GM12878 (cell line): ENCODE measurements around the gene ERVW-1. TPM values are rescaled to one million over a fixed set of nuclear protein-coding genes. Genes with fewer than 3 reads are reported as not detected.

Experiments
- ASH2L ChIP-seq: fragments of 300-600, 200-600 bp; sonication (generic); IDR thresholded peaks from 2 replicates; pipeline ENCODE4 v1.6.1; 2017; ENCODE audit warnings: low read depth, mild to moderate bottlenecking, borderline replicate concordance
- ATF3 ChIP-seq: IDR thresholded peaks from 2 replicates; pipeline ENCODE4 v1.6.1; 2011; ENCODE audit warnings: low read depth, mild to moderate bottlenecking, low read length, moderate library complexity, borderline replicate concordance; ENCODE audit errors: extremely low read depth
- EED ChIP-seq: sonication (generic); IDR thresholded peaks from 2 replicates; pipeline ENCODE4 v1.6.1; 2016; ENCODE audit warnings: antibody characterized with exemption, low read depth
- EGR1 ChIP-seq, 2 experiments: IDR thresholded peaks; 1 replicate in 1 of 2; 2 replicates in 1 of 2; pipeline ENCODE4 v1.6.1; 2011 to 2012; ENCODE audit warnings: low read depth in 2 of 2, low read length in 2 of 2, borderline replicate concordance in 1 of 2, mild to moderate bottlenecking in 1 of 2, moderate library complexity in 1 of 2
- FOXM1 ChIP-seq: IDR thresholded peaks from 2 replicates; pipeline ENCODE4 v1.6.1; 2012; ENCODE audit warnings: low read depth, mild to moderate bottlenecking, inconsistent platforms, low read length, moderate library complexity
- HCFC1 ChIP-seq: fragments of 150-350 bp; IDR thresholded peaks from 2 replicates; pipeline ENCODE4 v1.6.1; 2014; ENCODE audit warnings: low read length
- IKZF1 ChIP-seq: fragments of 450-650 bp; conservative IDR thresholded peaks from 2 replicates; pipeline ENCODE4 v1.6.1; 2017; ENCODE audit warnings: antibody characterized with exemption, mild to moderate bottlenecking
- IRF3 ChIP-seq: fragments of 450-650 bp; IDR thresholded peaks from 2 replicates; pipeline ENCODE4 v1.6.1; 2014; ENCODE audit warnings: mild to moderate bottlenecking
- KDM1A ChIP-seq: fragments of 200-600 bp; sonication (generic); IDR thresholded peaks from 2 replicates; pipeline ENCODE4 v1.6.1; 2016; ENCODE audit warnings: borderline replicate concordance
- MXI1 ChIP-seq: fragments of 150-350 bp; IDR thresholded peaks from 2 replicates; pipeline ENCODE4 v1.6.1; 2011; ENCODE audit warnings: low read depth, mild to moderate bottlenecking, inconsistent platforms, low read length, improper control_type of control experiment
- NBN ChIP-seq: fragments of 450-650 bp; IDR thresholded peaks from 2 replicates; pipeline ENCODE4 v1.6.1; 2016
- NFXL1 ChIP-seq: fragments of 450-650 bp; IDR thresholded peaks from 2 replicates; pipeline ENCODE4 v1.6.1; 2017; ENCODE audit warnings: antibody characterized with exemption, mild to moderate bottlenecking, borderline replicate concordance
- NFYA ChIP-seq: IDR thresholded peaks from 2 replicates; pipeline ENCODE4 v1.6.1; 2011; ENCODE audit warnings: low read depth, mild to moderate bottlenecking, low read length, improper control_type of control experiment, borderline replicate concordance
- PAX5 ChIP-seq: IDR thresholded peaks from 2 replicates; pipeline ENCODE4 v1.6.1; 2011; ENCODE audit warnings: low read depth, low read length, borderline replicate concordance
- POLR2AphosphoS2 ChIP-seq: IDR thresholded peaks from 2 replicates; pipeline ENCODE4 v1.6.1; 2011; ENCODE audit warnings: low read depth, mild to moderate bottlenecking, low read length, improper control_type of control experiment, moderate library complexity
- POLR2AphosphoS5 ChIP-seq: IDR thresholded peaks from 2 replicates; pipeline ENCODE4 v1.6.1; 2011; ENCODE audit warnings: mild to moderate bottlenecking, low read length, inconsistent platforms
- RFX5 ChIP-seq: IDR thresholded peaks from 2 replicates; pipeline ENCODE4 v1.6.1; 2011; ENCODE audit warnings: low read depth, low read length, improper control_type of control experiment
- SIX5 ChIP-seq: IDR thresholded peaks from 2 replicates; pipeline ENCODE4 v1.6.1; 2011; ENCODE audit warnings: mild to moderate bottlenecking, low read depth, low read length, moderate library complexity; ENCODE audit not compliant: severe bottlenecking
- SP1 ChIP-seq: IDR thresholded peaks from one replicate; pipeline ENCODE4 v1.6.1; 2011; ENCODE audit warnings: low read depth, low read length
- SPI1 ChIP-seq: IDR thresholded peaks from 2 replicates; pipeline ENCODE4 v1.6.1; 2011; ENCODE audit warnings: low read depth, mild to moderate bottlenecking, low read length, moderate library complexity, borderline replicate concordance; ENCODE audit not compliant: insufficient read depth
- SREBF2 ChIP-seq: IDR thresholded peaks from 2 replicates; pipeline ENCODE4 v1.6.1; 2012; ENCODE audit warnings: mild to moderate bottlenecking, low read length
- STAT1 ChIP-seq: fragments of 450-650 bp; conservative IDR thresholded peaks from 2 replicates; pipeline ENCODE4 v1.6.1; 2014; ENCODE audit warnings: antibody characterized with exemption, mild to moderate bottlenecking
- TCF7 ChIP-seq: IDR thresholded peaks from 2 replicates; pipeline ENCODE4 v1.6.1; 2014; ENCODE audit warnings: antibody characterized with exemption, borderline replicate concordance
- ZSCAN29 ChIP-seq: fragments of 450-650 bp; IDR thresholded peaks from 2 replicates; pipeline ENCODE4 v1.6.1; 2017; ENCODE audit warnings: mild to moderate bottlenecking, moderate library complexity
- polyA plus RNA-seq, 11 experiments: library from polyadenylated mRNA; depleted of rRNA in 4 of 11; unstranded in 6 of 11; stranded (reverse) in 5 of 11; fragments of >200 nt; fragmentation: Nextera tagmentation in 4 of 11; fragmentation: Illumina TruSeq in 1 of 11; extraction: Ambion mirVana in 4 of 11; extraction: Trizol in 1 of 11; gene quantifications; 1 replicate in 1 of 11; 2 replicates in 10 of 11; pipeline versions ENCODE4 v1.2.1 to v1.2.3, GENCODE V29; 2011 to 2016; ENCODE audit warnings: inconsistent platforms in 2 of 11, missing spikeins in 2 of 11, low read depth in 1 of 11
- total RNA-seq, 4 experiments: library from RNA; depleted of rRNA in 3 of 4; stranded (reverse); fragments of >200 nt in 3 of 4; fragmentation: Illumina TruSeq in 1 of 4; extraction: Trizol in 1 of 4; gene quantifications; 2 replicates each; pipeline versions ENCODE4 v1.2.1 to v1.2.3, GENCODE V29; 2013 to 2021
- TF ChIP-seq, protein P1 (sequence below): fragments of 150-350 bp; IDR thresholded peaks from 2 replicates; pipeline ENCODE4 v1.6.1; 2016; ENCODE audit warnings: low read depth, low read length
- TF ChIP-seq, protein P2 (sequence below): IDR thresholded peaks from 2 replicates; pipeline ENCODE4 v1.6.1; 2011; ENCODE audit warnings: low read depth, low read length, improper control_type of control experiment, borderline replicate concordance

Gene ERVW-1
- total and polyA plus RNA-seq, 10 of the 15 experiments (the other 5 are each of a cell fraction or from before 2014, with no cell fraction given), result 0.05 TPM; not detected in 9

DNA sequence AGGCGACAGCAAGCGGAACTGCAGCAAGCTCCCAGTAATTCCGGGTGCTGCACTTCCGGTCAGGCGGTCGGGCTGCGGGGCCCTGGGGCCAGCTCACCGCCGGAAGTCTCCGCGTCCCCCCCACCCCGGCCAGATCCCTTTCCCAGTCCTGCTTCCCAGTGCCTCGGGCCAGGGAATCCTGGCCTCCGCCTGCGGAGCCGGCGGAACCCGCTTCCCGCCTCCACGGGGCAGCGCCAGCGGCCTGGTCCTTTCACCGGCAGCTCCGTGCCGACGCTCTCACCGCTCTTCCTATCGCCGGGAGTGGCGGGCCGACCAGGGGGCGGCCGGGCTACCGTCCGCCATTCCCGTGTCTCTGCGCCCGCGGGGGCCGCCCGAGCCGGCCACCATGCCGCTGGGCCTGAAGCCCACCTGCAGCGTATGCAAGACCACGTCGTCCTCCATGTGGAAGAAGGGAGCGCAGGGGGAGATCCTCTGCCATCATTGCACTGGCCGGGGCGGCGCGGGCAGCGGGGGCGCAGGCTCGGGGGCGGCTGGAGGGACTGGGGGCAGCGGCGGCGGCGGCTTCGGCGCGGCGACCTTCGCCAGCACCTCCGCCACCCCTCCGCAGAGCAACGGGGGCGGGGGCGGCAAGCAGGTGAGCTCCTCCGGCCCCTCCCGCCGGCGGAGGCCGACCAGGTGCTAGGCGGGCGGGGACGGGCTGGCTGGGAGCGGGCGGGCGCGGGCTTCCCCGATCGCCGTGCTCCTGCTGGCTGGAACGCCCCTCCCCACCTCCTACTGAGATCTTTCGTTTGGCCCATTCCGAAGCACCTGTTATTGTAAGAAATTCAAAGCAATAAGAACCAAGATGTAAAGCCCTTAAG is 30.2 kb downstream of the ERVW-1 start, which contains the start of gene GATAD1 (continued):
- TF ChIP-seq STAT1, result 0 out of 2 replicates have a peak, but pooled peaks have one; percentile 20
- 0 out of 2 replicates have a peak, but pooled peaks have one; percentile 47 for TF ChIP-seq SREBF2
- TF ChIP-seq IKZF1, result peak; percentile 97
- no peak for TF ChIP-seq NFXL1
- TF ChIP-seq, protein P1, sequence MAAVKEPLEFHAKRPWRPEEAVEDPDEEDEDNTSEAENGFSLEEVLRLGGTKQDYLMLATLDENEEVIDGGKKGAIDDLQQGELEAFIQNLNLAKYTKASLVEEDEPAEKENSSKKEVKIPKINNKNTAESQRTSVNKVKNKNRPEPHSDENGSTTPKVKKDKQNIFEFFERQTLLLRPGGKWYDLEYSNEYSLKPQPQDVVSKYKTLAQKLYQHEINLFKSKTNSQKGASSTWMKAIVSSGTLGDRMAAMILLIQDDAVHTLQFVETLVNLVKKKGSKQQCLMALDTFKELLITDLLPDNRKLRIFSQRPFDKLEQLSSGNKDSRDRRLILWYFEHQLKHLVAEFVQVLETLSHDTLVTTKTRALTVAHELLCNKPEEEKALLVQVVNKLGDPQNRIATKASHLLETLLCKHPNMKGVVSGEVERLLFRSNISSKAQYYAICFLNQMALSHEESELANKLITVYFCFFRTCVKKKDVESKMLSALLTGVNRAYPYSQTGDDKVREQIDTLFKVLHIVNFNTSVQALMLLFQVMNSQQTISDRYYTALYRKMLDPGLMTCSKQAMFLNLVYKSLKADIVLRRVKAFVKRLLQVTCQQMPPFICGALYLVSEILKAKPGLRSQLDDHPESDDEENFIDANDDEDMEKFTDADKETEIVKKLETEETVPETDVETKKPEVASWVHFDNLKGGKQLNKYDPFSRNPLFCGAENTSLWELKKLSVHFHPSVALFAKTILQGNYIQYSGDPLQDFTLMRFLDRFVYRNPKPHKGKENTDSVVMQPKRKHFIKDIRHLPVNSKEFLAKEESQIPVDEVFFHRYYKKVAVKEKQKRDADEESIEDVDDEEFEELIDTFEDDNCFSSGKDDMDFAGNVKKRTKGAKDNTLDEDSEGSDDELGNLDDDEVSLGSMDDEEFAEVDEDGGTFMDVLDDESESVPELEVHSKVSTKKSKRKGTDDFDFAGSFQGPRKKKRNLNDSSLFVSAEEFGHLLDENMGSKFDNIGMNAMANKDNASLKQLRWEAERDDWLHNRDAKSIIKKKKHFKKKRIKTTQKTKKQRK, result no peak
- TF ChIP-seq, protein P2, sequence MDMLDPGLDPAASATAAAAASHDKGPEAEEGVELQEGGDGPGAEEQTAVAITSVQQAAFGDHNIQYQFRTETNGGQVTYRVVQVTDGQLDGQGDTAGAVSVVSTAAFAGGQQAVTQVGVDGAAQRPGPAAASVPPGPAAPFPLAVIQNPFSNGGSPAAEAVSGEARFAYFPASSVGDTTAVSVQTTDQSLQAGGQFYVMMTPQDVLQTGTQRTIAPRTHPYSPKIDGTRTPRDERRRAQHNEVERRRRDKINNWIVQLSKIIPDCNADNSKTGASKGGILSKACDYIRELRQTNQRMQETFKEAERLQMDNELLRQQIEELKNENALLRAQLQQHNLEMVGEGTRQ, result peak; percentile 13; the same call in 1 of the 2 replicates
- no peak for TF ChIP-seq NFYA
- TF ChIP-seq SIX5, result no peak
- TF ChIP-seq TCF7, result no peak
- TF ChIP-seq EED, result peak; percentile 74
- peak; percentile 58; the same call in 1 of the 2 replicates for TF ChIP-seq SPI1
- peak in 1 of 2 experiments; percentile 58; a peak in 1 of 3 replicates for TF ChIP-seq EGR1 (IDR thresholded peaks at IDR 0.05; ENCODE audit: borderline replicate concordance in 1 of 2, low read depth in 2 of 2, low read length in 2 of 2)
- no peak for TF ChIP-seq POLR2AphosphoS2
- TF ChIP-seq KDM1A, result no peak
- TF ChIP-seq POLR2AphosphoS5, result peak; percentile 65
- no peak for TF ChIP-seq FOXM1
- TF ChIP-seq MXI1, result no peak; the same call in none of the 2 replicates
- TF ChIP-seq RFX5, result no peak
- no peak for TF ChIP-seq ATF3
- no peak for TF ChIP-seq IRF3
- TF ChIP-seq HCFC1, result 0 out of 2 replicates have a peak, but pooled peaks have one; percentile 38
- TF ChIP-seq ASH2L, result 0 out of 2 replicates have a peak, but pooled peaks have one; percentile 44
- peak; percentile 12 for TF ChIP-seq SP1
- no peak for TF ChIP-seq NBN
- 0 out of 2 replicates have a peak, but pooled peaks have one; percentile 13 for TF ChIP-seq PAX5
- no peak for TF ChIP-seq ZSCAN29
